ENCODE measurements around the gene CNDP2.

GRCh38 chr18:74488354-74488753 is 7.8 kb upstream of the CNDP2 start:
- TF ChIP-seq CTCF (IDR thresholded peaks at IDR 0.05; ENCODE audit: low read depth, low read length) (no peak), POLR2A (IDR thresholded peaks at IDR 0.05; ENCODE audit: extremely low read depth, insufficient read length) (no peak), MYC (IDR thresholded peaks at IDR 0.05; ENCODE audit: low read depth, low read length) (no peak), MAX (IDR thresholded peaks at IDR 0.05; ENCODE audit: low read depth, low read length) (no peak)
